Measurements from ENCODE around the gene KRTAP10-11.
"Not testable (repeated sequence)": the region's sequence is repeated elsewhere in the genome, so short reads cannot be mapped to it uniquely, and the experiment has no call there.

KRTAP10-11 gene

GRCh38 chr21:44686843-44687561, 40.8 kb downstream of the KRTAP10-11 start:
- ChIA-PET POLR2A (no interaction called here), CTCF (no interaction called here)
- DNase-seq (ENCODE audit: low read depth, low spot score), result no peak

DNA sequence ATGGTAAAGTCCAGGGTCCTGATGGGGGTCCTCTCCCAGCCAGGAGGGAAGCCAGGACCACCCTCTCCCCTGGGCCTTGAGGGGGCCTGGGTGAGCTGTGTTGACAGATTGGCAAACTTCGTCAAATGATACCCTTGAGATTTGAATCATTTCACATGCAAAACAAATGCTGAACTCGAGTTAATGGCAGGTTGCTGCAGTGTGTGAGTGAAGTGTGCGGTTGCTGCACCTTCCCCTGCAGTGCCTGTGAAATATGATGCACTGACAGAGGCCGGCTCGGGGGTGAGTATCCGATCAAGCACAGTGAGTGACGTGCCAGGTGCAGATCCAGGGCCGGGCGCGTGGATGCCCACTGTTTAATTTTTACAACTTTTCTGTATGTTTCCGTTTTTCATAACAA, 41.5 kb downstream of the KRTAP10-11 start:
- DNase-seq (ENCODE audit: low read depth, low spot score), result no peak
- ChIA-PET CTCF (no interaction called here), POLR2A (no interaction called here)
- TF ChIP-seq CTCF (IDR thresholded peaks at IDR 0.05; ENCODE audit: insufficient read depth, low read length, missing control alignments), result no peak
- no peak overlapping the region for H3K4me3 ChIP-seq (ENCODE audit: low read depth, low read length)

More at GRCh38 chr21:44686843-44687561, 40.8 kb downstream of the KRTAP10-11 start:
- TF ChIP-seq CTCF (IDR thresholded peaks at IDR 0.05; ENCODE audit: insufficient read depth, low read length, missing control alignments), result no peak
- no peak overlapping the region for H3K4me3 ChIP-seq (ENCODE audit: low read depth, low read length)

GRCh38 chr21:44689740-44690139, 43.5 kb downstream of the KRTAP10-11 start:
- H3K4me3 ChIP-seq (ENCODE audit: low read depth, low read length); CTCF ChIA-PET; POLR2A ChIA-PET; DNase-seq (ENCODE audit: low read depth, low spot score): not testable (repeated sequence)

GRCh38 chr21:44691686-44692085, 45.5 kb downstream of the KRTAP10-11 start:
- DNase-seq (ENCODE audit: low read depth, low spot score), result no peak
- POLR2A ChIA-PET, result no interaction called here
- TF ChIP-seq CTCF (IDR thresholded peaks at IDR 0.05; ENCODE audit: insufficient read depth, low read length, missing control alignments), result no peak
- CTCF ChIA-PET, result interaction anchor here (0.6 kb wide), 1 partner anchor 98 kb away, joined by 3 read pairs; no protein-coding TSS in a partner anchor
- H3K4me3 ChIP-seq (ENCODE audit: low read depth, low read length), result no peak overlapping the region

- no peak for DNase-seq (ENCODE audit: low read depth, low spot score)
- no peak overlapping the region for H3K4me3 ChIP-seq (ENCODE audit: low read depth, low read length)
- ChIA-PET POLR2A (interaction anchor here (0.6 kb wide), 1 partner anchor 30 kb away, joined by 3 read pairs; no protein-coding TSS in a partner anchor), CTCF (interaction anchor here (1.3 kb wide), 1 partner anchor 9 kb away, joined by 3 read pairs; no protein-coding TSS in a partner anchor)
- TF ChIP-seq CTCF (IDR thresholded peaks at IDR 0.05; ENCODE audit: insufficient read depth, low read length, missing control alignments), result no peak
Observed at GRCh38 chr21:44692798-44693512, 46.7 kb downstream of the KRTAP10-11 start.

DNA sequence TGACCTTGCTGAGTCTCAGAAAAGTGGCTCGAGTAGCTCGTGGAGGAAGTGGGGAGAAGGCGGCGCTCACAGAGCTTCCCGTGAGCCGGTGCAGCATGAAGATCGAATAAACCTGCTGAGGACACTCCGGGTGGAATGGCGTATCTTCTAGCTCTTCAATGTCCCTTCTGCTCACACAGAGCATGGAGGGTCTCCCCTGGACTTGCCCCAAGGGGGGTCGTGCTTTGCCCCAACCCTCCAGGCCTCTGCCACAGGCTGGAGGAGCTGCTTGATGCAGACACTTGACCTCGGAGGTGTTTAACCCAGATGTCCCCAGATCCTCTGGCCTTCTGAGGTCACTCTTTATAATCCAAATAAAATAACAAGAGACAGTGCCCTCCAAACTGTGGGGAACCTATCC, 48.6 kb downstream of the KRTAP10-11 start:
- DNase-seq (ENCODE audit: low read depth, low spot score), result no peak
- ChIA-PET CTCF (interaction anchor here (0.9 kb wide), 1 partner anchor 12 kb away, joined by 3 read pairs; the partner anchor contains the start of gene KRTAP12-1), POLR2A (no interaction called here)
- H3K4me3 ChIP-seq (ENCODE audit: low read depth, low read length), result no peak overlapping the region
- no peak for TF ChIP-seq CTCF (IDR thresholded peaks at IDR 0.05; ENCODE audit: insufficient read depth, low read length, missing control alignments)

Measured in AG04449 (cell line).